ENCODE results near the gene CAV1. TPM values are rescaled to one million over a fixed set of nuclear protein-coding genes. Genes with fewer than 3 reads are reported as not detected.

Gene CAV1
- total and polyA plus RNA-seq, 2 experiments from 2014 or later = 0.69 to 3.2 TPM

DNA sequence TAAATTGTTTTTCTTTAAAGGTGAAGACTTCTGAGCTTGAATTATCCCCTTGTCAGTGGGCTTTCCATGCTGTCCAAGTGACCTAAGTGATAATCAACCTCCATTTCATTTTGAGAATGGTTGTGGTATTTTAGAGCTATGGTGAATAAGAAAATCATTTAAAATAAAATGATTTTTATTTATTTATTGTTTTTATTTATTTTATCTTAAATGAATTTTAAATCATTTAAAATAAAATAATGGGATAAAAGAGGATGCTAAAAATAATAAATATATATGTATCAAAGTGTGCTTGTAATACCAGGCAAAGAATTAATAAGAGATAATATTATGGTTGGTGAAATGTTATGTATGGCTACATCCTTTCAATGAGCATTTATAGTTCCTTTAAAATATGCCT is 24.5 kb downstream of the CAV1 start:
- H3K9me3 ChIP-seq (ENCODE audit: low read depth) = no peaks in the 10 kb centered on the region
- no peaks in the 10 kb centered on the region for H3K36me3 ChIP-seq
- no peak for DNase-seq (ENCODE audit: low read depth in 1 of 2, low spot score in 1 of 2)
- H3K27me3 ChIP-seq = no peaks in the 10 kb centered on the region
- no peaks in the 10 kb centered on the region for H3K4me1 ChIP-seq (ENCODE audit: low read depth)
- no peak overlapping the region for H3K27ac ChIP-seq
- TF ChIP-seq CTCF (IDR thresholded peaks at IDR 0.05; ENCODE audit: low read depth, low read length) = no peak
- no peak overlapping the region for H3K4me3 ChIP-seq

- H3K36me3 ChIP-seq = no peaks in the 10 kb centered on the region
- no peaks in the 10 kb centered on the region for H3K4me1 ChIP-seq (ENCODE audit: low read depth)
- no peak for TF ChIP-seq CTCF (IDR thresholded peaks at IDR 0.05; ENCODE audit: low read depth, low read length)
- no peaks in the 10 kb centered on the region for H3K27me3 ChIP-seq
- no peaks in the 10 kb centered on the region for H3K9me3 ChIP-seq (ENCODE audit: low read depth)
- no peak overlapping the region for H3K4me3 ChIP-seq
- no peak overlapping the region for H3K27ac ChIP-seq
- DNase-seq (ENCODE audit: low read depth in 1 of 2, low spot score in 1 of 2) = no peak
Measured at GRCh38 chr7:116551692-116552091, 26.9 kb downstream of the CAV1 start.

DNA sequence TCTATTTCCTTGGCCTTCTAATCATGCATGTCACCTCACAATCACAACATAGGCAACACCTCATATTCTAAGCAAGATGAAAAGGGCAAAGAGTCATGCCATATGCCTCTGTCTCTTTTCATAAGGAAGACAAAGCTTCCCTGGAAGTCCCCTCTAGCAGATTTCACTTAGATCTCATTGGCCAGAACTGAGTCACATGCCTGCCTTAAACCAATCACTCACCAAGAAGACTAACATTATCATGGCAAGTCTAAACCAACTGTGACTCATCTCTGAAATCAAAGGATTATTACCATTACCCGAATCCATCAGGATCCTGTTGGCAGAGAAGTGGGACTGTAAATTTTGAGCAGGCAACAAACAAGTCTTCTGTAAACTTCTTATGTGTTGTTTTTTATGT is 27.8 kb downstream of the CAV1 start:
- no peak for TF ChIP-seq CTCF (IDR thresholded peaks at IDR 0.05; ENCODE audit: low read depth, low read length)
- H3K4me3 ChIP-seq = no peak overlapping the region
- H3K27ac ChIP-seq = no peak overlapping the region
- no peaks in the 10 kb centered on the region for H3K27me3 ChIP-seq
- H3K36me3 ChIP-seq = no peaks in the 10 kb centered on the region
- DNase-seq (ENCODE audit: low read depth in 1 of 2, low spot score in 1 of 2) = no peak
- H3K4me1 ChIP-seq (ENCODE audit: low read depth) = no peaks in the 10 kb centered on the region
- H3K9me3 ChIP-seq (ENCODE audit: low read depth) = no peaks in the 10 kb centered on the region

GRCh38 chr7:116553168-116553964 is 28.5 kb downstream of the CAV1 start:
- H3K4me1 ChIP-seq (ENCODE audit: low read depth) = no peaks in the 10 kb centered on the region

GRCh38 chr7:116554436-116554835 is 29.6 kb downstream of the CAV1 start:
- Histone ChIP-seq H3K27me3 (no peaks in the 10 kb centered on the region), H3K36me3 (no peaks in the 10 kb centered on the region), H3K9me3 (ENCODE audit: low read depth) (no peaks in the 10 kb centered on the region), H3K4me3 (no peak overlapping the region), H3K4me1 (ENCODE audit: low read depth) (no peaks in the 10 kb centered on the region), H3K27ac (no peak overlapping the region)
- no peak for TF ChIP-seq CTCF (IDR thresholded peaks at IDR 0.05; ENCODE audit: low read depth, low read length)
- DNase-seq (ENCODE audit: low read depth in 1 of 2, low spot score in 1 of 2) = peak in 1 of 2 donors; percentile 34

More at GRCh38 chr7:116553168-116553964, 28.5 kb downstream of the CAV1 start:
- Histone ChIP-seq H3K27me3 (no peaks in the 10 kb centered on the region), H3K9me3 (ENCODE audit: low read depth) (no peaks in the 10 kb centered on the region), H3K27ac (no peak overlapping the region), H3K36me3 (no peaks in the 10 kb centered on the region), H3K4me3 (no peak overlapping the region)
- no peak for TF ChIP-seq CTCF (IDR thresholded peaks at IDR 0.05; ENCODE audit: low read depth, low read length)
- DNase-seq (ENCODE audit: low read depth in 1 of 2, low spot score in 1 of 2) = no peak

Measured in cardiac muscle cell (in vitro differentiated cells and primary cell).